HEK293 (cell line): ENCODE data around the gene NUDT9.
"Not testable (repeated sequence)": the region's sequence is repeated elsewhere in the genome, so short reads cannot be mapped to it uniquely, and the experiment has no call there.

Source experiments
- CTCF ChIA-PET: fragments of 350-600 bp; formaldehyde crosslinking; extraction: SDS; loops from one replicate; lab custom pipeline; 2021; ENCODE audit warnings: antibody characterized with exemption; lab: Yijun Ruan, JAX
- POLR2A ChIA-PET: fragments of 300-600 bp; formaldehyde crosslinking; extraction: SDS; loops from one replicate; lab custom pipeline; 2020; ENCODE audit warnings: antibody characterized with exemption, inconsistent platforms; lab: Yijun Ruan, JAX
- H3K27ac ChIP-seq: fragments of 200-500 bp; sonication (Bioruptor generic); 2 replicates; pipeline ENCODE4 v1.5.1; 2014; ENCODE audit warnings: low read depth, low read length, control low read depth, inconsistent platforms; ENCODE audit errors: extremely low read depth
- H3K36me3 ChIP-seq, 2 experiments: fragments of 200-500 bp in 1 of 2; sonication (Bioruptor generic) in 1 of 2; 1 replicate in 1 of 2; 2 replicates in 1 of 2; pipeline ENCODE4 v1.5.1; 2014 to 2017; ENCODE audit warnings: inconsistent platforms in 2 of 2, low read length in 2 of 2; ENCODE audit not compliant: control insufficient read depth in 2 of 2, insufficient read depth in 1 of 2
- H3K4me1 ChIP-seq: fragments of 200-500 bp; sonication (Bioruptor generic); 2 replicates; pipeline ENCODE4 v1.5.1; 2014; ENCODE audit warnings: mild to moderate bottlenecking, low read length, inconsistent platforms; ENCODE audit not compliant: control insufficient read depth, insufficient read depth
- H3K4me3 ChIP-seq: 2 replicates; pipeline ENCODE4 v1.5.1; 2011; ENCODE audit warnings: low read depth, mild to moderate bottlenecking, control low read depth, low read length, moderate library complexity
- H3K9me3 ChIP-seq: fragments of 200-500 bp; sonication (Bioruptor generic); 2 replicates; pipeline ENCODE4 v1.5.1; 2014; ENCODE audit warnings: low read depth, low read length, inconsistent platforms; ENCODE audit not compliant: control insufficient read depth, insufficient read depth
- EGR2 ChIP-seq: fragments of 450-650 bp; formaldehyde crosslinking; IDR thresholded peaks from 2 replicates; pipeline ENCODE4 v1.5.1; 2016; ENCODE audit warnings: low read depth, missing biosample characterization, missing genetic modification characterization
- MZF1 ChIP-seq: fragments of 450-650 bp; formaldehyde crosslinking; IDR thresholded peaks from 2 replicates; pipeline ENCODE4 v1.5.1; 2017; ENCODE audit warnings: missing biosample characterization, missing genetic modification characterization, borderline replicate concordance
- TCF7L2 ChIP-seq: IDR thresholded peaks from 2 replicates; pipeline ENCODE4 v1.6.1; 2011; ENCODE audit warnings: low read depth, mild to moderate bottlenecking, inconsistent platforms, low read length, moderate library complexity, borderline replicate concordance
- YY1 ChIP-seq: fragments of 450-650 bp; formaldehyde crosslinking; IDR thresholded peaks from 2 replicates; pipeline ENCODE4 v1.5.1; 2018; ENCODE audit warnings: missing biosample characterization, missing genetic modification characterization
- YY2 ChIP-seq: fragments of 450-650 bp; formaldehyde crosslinking; IDR thresholded peaks from 2 replicates; pipeline ENCODE4 v1.5.1; 2016; ENCODE audit warnings: missing biosample characterization, missing genetic modification characterization
- ZIC2 ChIP-seq: fragments of 450-650 bp; formaldehyde crosslinking; IDR thresholded peaks from 2 replicates; pipeline ENCODE4 v1.5.1; 2016; ENCODE audit warnings: missing biosample characterization, missing genetic modification characterization
- ZNF133 ChIP-seq: fragments of 450-650 bp; formaldehyde crosslinking; IDR thresholded peaks from 2 replicates; pipeline ENCODE4 v1.5.1; 2016; ENCODE audit warnings: missing biosample characterization, missing genetic modification characterization
- ZNF155 ChIP-seq: fragments of 450-650 bp; formaldehyde crosslinking; IDR thresholded peaks from 2 replicates; pipeline ENCODE4 v1.5.1; 2016; ENCODE audit warnings: missing biosample characterization, missing genetic modification characterization
- ZNF169 ChIP-seq: fragments of 450-650 bp; formaldehyde crosslinking; IDR thresholded peaks from 2 replicates; pipeline ENCODE4 v1.5.1; 2016; ENCODE audit warnings: missing biosample characterization, missing genetic modification characterization
- ZNF223 ChIP-seq: fragments of 450-650 bp; formaldehyde crosslinking; IDR thresholded peaks from 2 replicates; pipeline ENCODE4 v1.5.1; 2016; ENCODE audit warnings: missing biosample characterization, missing genetic modification characterization
- ZNF23 ChIP-seq: fragments of 450-650 bp; formaldehyde crosslinking; IDR thresholded peaks from 2 replicates; pipeline ENCODE4 v1.5.1; 2016; ENCODE audit warnings: missing biosample characterization, missing genetic modification characterization, borderline replicate concordance
- ZNF26 ChIP-seq: fragments of 450-650 bp; formaldehyde crosslinking; IDR thresholded peaks from 2 replicates; pipeline ENCODE4 v1.5.1; 2016; ENCODE audit warnings: missing biosample characterization, missing genetic modification characterization
- ZNF350 ChIP-seq: fragments of 450-650 bp; formaldehyde crosslinking; IDR thresholded peaks from 2 replicates; pipeline ENCODE4 v1.5.0; 2017; ENCODE audit warnings: missing biosample characterization, mild to moderate bottlenecking, missing genetic modification characterization
- ZNF426 ChIP-seq: fragments of 450-650 bp; formaldehyde crosslinking; IDR thresholded peaks from 2 replicates; pipeline ENCODE4 v1.5.1; 2017; ENCODE audit warnings: missing biosample characterization, missing genetic modification characterization, mild to moderate bottlenecking, inconsistent platforms, moderate library complexity
- ZNF521 ChIP-seq: fragments of 450-650 bp; formaldehyde crosslinking; IDR thresholded peaks from 2 replicates; pipeline ENCODE4 v1.5.1; 2017; ENCODE audit warnings: missing biosample characterization, mild to moderate bottlenecking, missing genetic modification characterization
- ZNF645 ChIP-seq: fragments of 450-650 bp; formaldehyde crosslinking; IDR thresholded peaks from 2 replicates; pipeline ENCODE4; 2016; ENCODE audit warnings: missing biosample characterization, missing genetic modification characterization
- ZNF677 ChIP-seq: fragments of 450-650 bp; IDR thresholded peaks from 2 replicates; pipeline ENCODE4 v1.5.0; 2018; ENCODE audit warnings: missing biosample characterization, mild to moderate bottlenecking, missing genetic modification characterization, moderate library complexity
- ZNF76 ChIP-seq: fragments of 450-650 bp; formaldehyde crosslinking; IDR thresholded peaks from 2 replicates; pipeline ENCODE4; 2016; ENCODE audit warnings: low read depth, missing biosample characterization, missing genetic modification characterization, borderline replicate concordance
- ZNF830 ChIP-seq: fragments of 450-650 bp; IDR thresholded peaks from 2 replicates; pipeline ENCODE4 v1.5.0; 2018; ENCODE audit warnings: missing biosample characterization, missing genetic modification characterization, low read depth, mild to moderate bottlenecking, moderate library complexity
- TF ChIP-seq, protein P1 (sequence below): fragments of 450-650 bp; formaldehyde crosslinking; IDR thresholded peaks from 2 replicates; pipeline ENCODE4 v1.5.1; 2016; ENCODE audit warnings: missing biosample characterization, missing genetic modification characterization
- TF ChIP-seq, protein P2 (sequence below): fragments of 450-650 bp; formaldehyde crosslinking; IDR thresholded peaks from 2 replicates; pipeline ENCODE4 v1.5.1; 2016; ENCODE audit warnings: missing biosample characterization, missing genetic modification characterization, low read depth
- TF ChIP-seq, protein P3 (sequence below): IDR thresholded peaks from 2 replicates; pipeline ENCODE4 v1.6.1; 2011; ENCODE audit warnings: mild to moderate bottlenecking, low read depth, low read length, borderline replicate concordance

Gene NUDT9

DNA sequence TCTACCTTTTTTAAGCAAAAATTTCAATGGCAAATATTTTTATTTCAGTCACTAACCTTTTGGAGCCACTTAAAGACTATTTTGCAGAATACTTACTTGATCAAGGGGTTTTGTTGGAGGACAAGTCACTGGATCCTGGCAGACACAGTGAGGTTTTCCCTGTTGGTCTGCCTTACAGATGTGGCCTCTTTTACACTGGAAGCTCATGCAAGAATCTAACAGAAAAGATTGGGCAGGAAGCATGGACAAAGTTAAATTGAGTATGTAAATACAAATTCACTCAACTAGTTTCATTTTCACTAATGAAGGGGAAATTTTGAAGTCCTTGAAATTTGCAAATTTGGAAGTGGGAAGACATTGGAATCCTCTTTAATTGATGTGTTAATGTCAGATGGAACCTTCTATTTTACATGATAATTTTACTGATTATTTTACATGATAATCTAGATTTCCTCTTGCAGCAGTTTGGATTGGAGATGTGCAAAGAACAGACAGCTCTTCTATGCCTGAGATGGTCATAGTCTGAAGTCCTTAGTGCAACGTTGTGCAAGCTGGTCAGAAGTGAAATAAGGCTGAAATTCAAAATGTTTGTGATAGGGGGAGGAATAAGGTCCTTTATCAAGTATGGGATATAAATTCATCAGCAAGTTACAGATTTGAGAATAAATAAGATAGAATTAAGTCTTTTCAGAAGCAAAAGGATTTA lies 68.4 kb downstream of the NUDT9 start:
- CTCF ChIA-PET: interaction anchor here (0.6 to 0.7 kb wide), 2 partner anchors 328 to 781 kb away, joined by 3 read pairs; no protein-coding TSS in a partner anchor
- H3K36me3 ChIP-seq: no peaks in the 10 kb centered on the region
- no peak for TF ChIP-seq ZNF26 (tag by site-specific recombination)
- TF ChIP-seq ZNF23 (tag by site-specific recombination): no peak
- TF ChIP-seq, protein P1, sequence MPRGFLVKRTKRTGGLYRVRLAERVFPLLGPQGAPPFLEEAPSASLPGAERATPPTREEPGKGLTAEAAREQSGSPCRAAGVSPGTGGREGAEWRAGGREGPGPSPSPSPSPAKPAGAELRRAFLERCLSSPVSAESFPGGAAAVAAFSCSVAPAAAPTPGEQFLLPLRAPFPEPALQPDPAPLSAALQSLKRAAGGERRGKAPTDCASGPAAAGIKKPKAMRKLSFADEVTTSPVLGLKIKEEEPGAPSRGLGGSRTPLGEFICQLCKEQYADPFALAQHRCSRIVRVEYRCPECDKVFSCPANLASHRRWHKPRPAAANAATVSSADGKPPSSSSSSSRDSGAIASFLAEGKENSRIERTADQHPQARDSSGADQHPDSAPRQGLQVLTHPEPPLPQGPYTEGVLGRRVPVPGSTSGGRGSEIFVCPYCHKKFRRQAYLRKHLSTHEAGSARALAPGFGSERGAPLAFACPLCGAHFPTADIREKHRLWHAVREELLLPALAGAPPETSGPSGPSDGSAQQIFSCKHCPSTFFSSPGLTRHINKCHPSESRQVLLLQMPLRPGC (tag by site-specific recombination): no peak
- TF ChIP-seq, protein P2, sequence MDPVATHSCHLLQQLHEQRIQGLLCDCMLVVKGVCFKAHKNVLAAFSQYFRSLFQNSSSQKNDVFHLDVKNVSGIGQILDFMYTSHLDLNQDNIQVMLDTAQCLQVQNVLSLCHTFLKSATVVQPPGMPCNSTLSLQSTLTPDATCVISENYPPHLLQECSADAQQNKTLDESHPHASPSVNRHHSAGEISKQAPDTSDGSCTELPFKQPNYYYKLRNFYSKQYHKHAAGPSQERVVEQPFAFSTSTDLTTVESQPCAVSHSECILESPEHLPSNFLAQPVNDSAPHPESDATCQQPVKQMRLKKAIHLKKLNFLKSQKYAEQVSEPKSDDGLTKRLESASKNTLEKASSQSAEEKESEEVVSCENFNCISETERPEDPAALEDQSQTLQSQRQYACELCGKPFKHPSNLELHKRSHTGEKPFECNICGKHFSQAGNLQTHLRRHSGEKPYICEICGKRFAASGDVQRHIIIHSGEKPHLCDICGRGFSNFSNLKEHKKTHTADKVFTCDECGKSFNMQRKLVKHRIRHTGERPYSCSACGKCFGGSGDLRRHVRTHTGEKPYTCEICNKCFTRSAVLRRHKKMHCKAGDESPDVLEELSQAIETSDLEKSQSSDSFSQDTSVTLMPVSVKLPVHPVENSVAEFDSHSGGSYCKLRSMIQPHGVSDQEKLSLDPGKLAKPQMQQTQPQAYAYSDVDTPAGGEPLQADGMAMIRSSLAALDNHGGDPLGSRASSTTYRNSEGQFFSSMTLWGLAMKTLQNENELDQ (tag by site-specific recombination): no peak
- no peak for TF ChIP-seq ZIC2
- TF ChIP-seq ZNF350 (tag by site-specific recombination): no peak
- TF ChIP-seq ZNF76 (tag by site-specific recombination): no peak
- TF ChIP-seq MZF1: no peak
- TF ChIP-seq, protein P3, sequence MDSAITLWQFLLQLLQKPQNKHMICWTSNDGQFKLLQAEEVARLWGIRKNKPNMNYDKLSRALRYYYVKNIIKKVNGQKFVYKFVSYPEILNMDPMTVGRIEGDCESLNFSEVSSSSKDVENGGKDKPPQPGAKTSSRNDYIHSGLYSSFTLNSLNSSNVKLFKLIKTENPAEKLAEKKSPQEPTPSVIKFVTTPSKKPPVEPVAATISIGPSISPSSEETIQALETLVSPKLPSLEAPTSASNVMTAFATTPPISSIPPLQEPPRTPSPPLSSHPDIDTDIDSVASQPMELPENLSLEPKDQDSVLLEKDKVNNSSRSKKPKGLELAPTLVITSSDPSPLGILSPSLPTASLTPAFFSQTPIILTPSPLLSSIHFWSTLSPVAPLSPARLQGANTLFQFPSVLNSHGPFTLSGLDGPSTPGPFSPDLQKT: no peak
- POLR2A ChIA-PET: no interaction called here
- no peak overlapping the region for H3K27ac ChIP-seq
- no peaks in the 10 kb centered on the region for H3K4me1 ChIP-seq
- H3K4me3 ChIP-seq: no peak overlapping the region
- H3K9me3 ChIP-seq: no peaks in the 10 kb centered on the region

- no peak overlapping the region for H3K27ac ChIP-seq
- H3K4me1 ChIP-seq: no peaks in the 10 kb centered on the region
- H3K4me3 ChIP-seq: no peak overlapping the region
- CTCF ChIA-PET: interaction anchor here (0.6 kb wide), 1 partner anchor 246 kb away, joined by 3 read pairs; no protein-coding TSS in a partner anchor
- POLR2A ChIA-PET: no interaction called here
- TF ChIP-seq ZNF677 (tag by site-specific recombination) (no peak), ZNF169 (tag by site-specific recombination) (no peak), EGR2 (tag by site-specific recombination) (no peak), YY1 (tag by site-specific recombination) (no peak), ZNF426 (no peak), YY2 (tag by site-specific recombination) (no peak), ZNF521 (tag by site-specific recombination) (no peak), ZNF645 (no peak), ZNF133 (tag by site-specific recombination) (no peak), TCF7L2 (no peak), ZNF155 (tag by site-specific recombination) (no peak), ZNF830 (no peak), ZNF223 (tag by site-specific recombination) (no peak)
- TF ChIP-seq, all 188 proteins: peak for 0
- no peaks in the 10 kb centered on the region for H3K9me3 ChIP-seq
- H3K36me3 ChIP-seq: no peaks in the 10 kb centered on the region
Observed at GRCh38 chr4:87491436-87491835, 69.1 kb downstream of the NUDT9 start.

GRCh38 chr4:87491851-87492250 lies 69.5 kb downstream of the NUDT9 start:
- H3K27ac ChIP-seq, H3K36me3 ChIP-seq, H3K9me3 ChIP-seq, POLR2A ChIA-PET, H3K4me3 ChIP-seq, H3K4me1 ChIP-seq: not testable (repeated sequence)
- CTCF ChIA-PET: interaction anchor here (0.6 kb wide), 1 partner anchor 246 kb away, joined by 3 read pairs; no protein-coding TSS in a partner anchor
